HepG2 (cell line): ENCODE results near the gene ERC1. TPM values are rescaled to one million over a fixed set of nuclear protein-coding genes. Genes with fewer than 3 reads are reported as not detected.

Experiments used
- AFF4 ChIP-seq: sonication (generic); formaldehyde crosslinking; IDR thresholded peaks from 2 replicates; pipeline ENCODE4 v1.4.0; 2020; ENCODE audit warnings: missing genetic modification reagents
- CERS6 ChIP-seq: sonication (generic); formaldehyde crosslinking; IDR thresholded peaks from 2 replicates; pipeline ENCODE4 v1.5.0; 2020; ENCODE audit warnings: missing genetic modification reagents
- DBP ChIP-seq: sonication (generic); formaldehyde crosslinking; IDR thresholded peaks from 2 replicates; pipeline ENCODE4 v1.4.0; 2020; ENCODE audit warnings: missing genetic modification reagents; ENCODE audit errors: not compliant biosample characterization
- HMG20B ChIP-seq: conservative IDR thresholded peaks from 2 replicates; pipeline ENCODE4 v1.6.1; 2016; ENCODE audit warnings: missing genetic modification reagents, missing compliant biosample characterization
- JUND ChIP-seq: sonication (generic); formaldehyde crosslinking; IDR thresholded peaks from 2 replicates; pipeline ENCODE4 v1.8.0; 2022; ENCODE audit warnings: mild to moderate bottlenecking, missing genetic modification reagents
- MAFG ChIP-seq: sonication (generic); formaldehyde crosslinking; IDR thresholded peaks from 2 replicates; pipeline ENCODE4 v1.5.1; 2020; ENCODE audit warnings: mild to moderate bottlenecking, missing genetic modification reagents
- NPAS2 ChIP-seq: sonication (generic); formaldehyde crosslinking; IDR thresholded peaks from 2 replicates; pipeline ENCODE4 v1.8.0; 2022; ENCODE audit warnings: mild to moderate bottlenecking, missing genetic modification reagents, borderline replicate concordance
- RBM22 ChIP-seq: fragments of 200-400 bp; formaldehyde crosslinking; optimal IDR thresholded peaks from 2 replicates; pipeline ENCODE3; 2017; ENCODE audit warnings: mild to moderate bottlenecking, low read length, moderate library complexity
- RFXANK ChIP-seq: IDR thresholded peaks from 2 replicates; pipeline ENCODE4 v1.6.1; 2016
- ZHX1 ChIP-seq: sonication (generic); formaldehyde crosslinking; IDR thresholded peaks from 2 replicates; pipeline ENCODE4 v1.8.1; 2022; ENCODE audit warnings: low read depth, mild to moderate bottlenecking, missing genetic modification reagents
- ZHX2 ChIP-seq, 2 experiments: sonication (generic) in 1 of 2; formaldehyde crosslinking in 1 of 2; IDR thresholded peaks; 2 replicates each; pipeline versions ENCODE4 v1.6.1 to v1.9.0; 2014 to 2022; ENCODE audit warnings: antibody characterized with exemption in 1 of 2, borderline replicate concordance in 1 of 2, inconsistent platforms in 1 of 2, low read depth in 1 of 2, missing genetic modification reagents in 1 of 2
- ZNF335 ChIP-seq: sonication (generic); formaldehyde crosslinking; IDR thresholded peaks from 2 replicates; pipeline ENCODE4 v1.4.0; 2020; ENCODE audit warnings: missing genetic modification reagents
- ZNF432 ChIP-seq: sonication (generic); formaldehyde crosslinking; IDR thresholded peaks from 2 replicates; pipeline ENCODE4 v1.5.0; 2020; ENCODE audit warnings: missing genetic modification reagents, mild to moderate bottlenecking, borderline replicate concordance
- ZNF501 ChIP-seq: sonication (generic); formaldehyde crosslinking; IDR thresholded peaks from 2 replicates; pipeline ENCODE4 v1.5.1; 2020; ENCODE audit warnings: mild to moderate bottlenecking, moderate library complexity, missing genetic modification reagents
- polyA plus RNA-seq, 8 experiments: library from polyadenylated mRNA; depleted of rRNA in 3 of 8; stranded (reverse) in 7 of 8; unstranded in 1 of 8; fragments of >200 nt; fragmentation: Illumina TruSeq in 4 of 8; extraction: Trizol in 4 of 8; gene quantifications; 2 replicates each; pipeline versions ENCODE4 v1.2.1 to v1.2.3, GENCODE V29; 2011 to 2016; ENCODE audit warnings: low read depth in 4 of 8, missing spikeins in 1 of 8, mixed read lengths in 1 of 8; ENCODE audit not compliant: insufficient read depth in 1 of 8
- total RNA-seq, 5 experiments: library from RNA; depleted of rRNA; stranded (reverse); fragments of >200 nt; fragmentation: Illumina TruSeq; extraction: Trizol; gene quantifications; 2 replicates each; pipeline ENCODE4 v1.2.3, GENCODE V29; 2016; ENCODE audit warnings: low read depth in 1 of 5

Gene ERC1
- total and polyA plus RNA-seq, 2 of the 13 experiments (the other 11 are each of a cell fraction or from before 2014, with no cell fraction given), result 6.1 to 12.4 TPM

GRCh38 chr12:1054117-1054870 is 63.3 kb downstream of the ERC1 start (continued):
- TF ChIP-seq ZHX2 (IDR thresholded peaks at IDR 0.05; ENCODE audit: low read depth), result no peak
- no peak for TF ChIP-seq ZHX2 (CRISPR knock-in tag; IDR thresholded peaks at IDR 0.05; ENCODE audit: borderline replicate concordance)
- TF ChIP-seq NPAS2 (CRISPR knock-in tag), result no peak
- no peak for TF ChIP-seq MAFG (CRISPR knock-in tag)
- no peak for TF ChIP-seq CERS6 (CRISPR knock-in tag)
- TF ChIP-seq JUND (CRISPR knock-in tag), result no peak
- no peak for TF ChIP-seq AFF4 (CRISPR knock-in tag)
- no peak for TF ChIP-seq RFXANK (CRISPR knock-in tag)
- TF ChIP-seq DBP (CRISPR knock-in tag), result no peak
- no peak for TF ChIP-seq ZNF335 (CRISPR knock-in tag)
- no peak for TF ChIP-seq ZNF432 (CRISPR knock-in tag)
- no peak for TF ChIP-seq ZHX1 (CRISPR knock-in tag)
- TF ChIP-seq HMG20B (CRISPR knock-in tag), result no peak
- TF ChIP-seq ZNF501 (CRISPR knock-in tag), result no peak
- TF ChIP-seq RBM22, result no peak
